ENCODE data around the gene RBMS3.
A peak's percentile ranks its signal among the peaks of the same experiment; 100 is the strongest.
"Not testable (repeated sequence)": the region's sequence is repeated elsewhere in the genome, so short reads cannot be mapped to it uniquely, and the experiment has no call there.

The RBMS3 gene

GRCh38 chr3:29503958-29504357, 223.1 kb downstream of the RBMS3 start:
- no peak for DNase-seq (ENCODE audit: low spot score in 2 of 2)
- H3K4me3 Mint-ChIP-seq = no peak overlapping the region
- no peak for ATAC-seq
- H3K9me3 Mint-ChIP-seq = no peaks in the 10 kb centered on the region
- no peaks in the 10 kb centered on the region for H3K4me1 Mint-ChIP-seq
- no peak overlapping the region for H3K27ac Mint-ChIP-seq
- no peaks in the 10 kb centered on the region for H3K36me3 Mint-ChIP-seq

GRCh38 chr3:29506502-29506901, 225.6 kb downstream of the RBMS3 start:
- Mint-ChIP-seq H3K36me3 (no peaks in the 10 kb centered on the region), H3K9me3 (peaks cover 3% of the 10 kb centered on the region), H3K4me1 (no peaks in the 10 kb centered on the region), H3K4me3 (no peak overlapping the region), H3K27ac (no peak overlapping the region)
- DNase-seq (ENCODE audit: low spot score in 2 of 2) = no peak
- ATAC-seq = no peak

- H3K36me3 Mint-ChIP-seq = no peaks in the 10 kb centered on the region
- no peak overlapping the region for H3K4me3 Mint-ChIP-seq
- H3K4me1 Mint-ChIP-seq = no peaks in the 10 kb centered on the region
- ATAC-seq (no peak), DNase-seq (ENCODE audit: low spot score in 2 of 2) (no peak)
- H3K9me3 Mint-ChIP-seq = peaks cover 11% of the 10 kb centered on the region
- H3K27ac Mint-ChIP-seq = no peak overlapping the region
Observed at GRCh38 chr3:29511701-29512100, 230.8 kb downstream of the RBMS3 start.

GRCh38 chr3:29512641-29513040, 231.8 kb downstream of the RBMS3 start:
- Mint-ChIP-seq H3K9me3 (peaks cover 11% of the 10 kb centered on the region), H3K4me3 (no peak overlapping the region), H3K4me1 (no peaks in the 10 kb centered on the region), H3K27ac (no peak overlapping the region), H3K36me3 (no peaks in the 10 kb centered on the region)
- DNase-seq (ENCODE audit: low spot score in 2 of 2) (no peak), ATAC-seq (no peak)

- H3K4me1 Mint-ChIP-seq = no peaks in the 10 kb centered on the region
- no peak for DNase-seq (ENCODE audit: low spot score in 2 of 2)
- no peaks in the 10 kb centered on the region for H3K36me3 Mint-ChIP-seq
- H3K27ac Mint-ChIP-seq = no peak overlapping the region
- H3K4me3 Mint-ChIP-seq = no peak overlapping the region
- no peak for ATAC-seq
- peaks cover 11% of the 10 kb centered on the region for H3K9me3 Mint-ChIP-seq
Observed at GRCh38 chr3:29513236-29513635, 232.4 kb downstream of the RBMS3 start.

GRCh38 chr3:29514170-29514569, 233.3 kb downstream of the RBMS3 start:
- no peak for ATAC-seq
- H3K4me3 Mint-ChIP-seq = no peak overlapping the region

GRCh38 chr3:29514912-29515311, 234.0 kb downstream of the RBMS3 start:
- ATAC-seq = no peak
- peaks cover 11% of the 10 kb centered on the region for H3K9me3 Mint-ChIP-seq
- no peaks in the 10 kb centered on the region for H3K4me1 Mint-ChIP-seq
- H3K4me3 Mint-ChIP-seq = no peak overlapping the region
- DNase-seq (ENCODE audit: low spot score in 2 of 2) = no peak
- H3K27ac Mint-ChIP-seq = no peak overlapping the region
- H3K36me3 Mint-ChIP-seq = no peaks in the 10 kb centered on the region

More at GRCh38 chr3:29514170-29514569, 233.3 kb downstream of the RBMS3 start:
- H3K36me3 Mint-ChIP-seq = no peaks in the 10 kb centered on the region
- no peak for DNase-seq (ENCODE audit: low spot score in 2 of 2)
- no peaks in the 10 kb centered on the region for H3K4me1 Mint-ChIP-seq
- no peak overlapping the region for H3K27ac Mint-ChIP-seq
- H3K9me3 Mint-ChIP-seq = peaks cover 14% of the 10 kb centered on the region

- H3K4me1 Mint-ChIP-seq = no peaks in the 10 kb centered on the region
- ATAC-seq (peak; percentile 58), DNase-seq (ENCODE audit: low spot score in 2 of 2) (no peak)
- no peaks in the 10 kb centered on the region for H3K36me3 Mint-ChIP-seq
- no peak overlapping the region for H3K4me3 Mint-ChIP-seq
- H3K9me3 Mint-ChIP-seq = peaks cover 11% of the 10 kb centered on the region
- H3K27ac Mint-ChIP-seq = no peak overlapping the region
Observed at GRCh38 chr3:29515451-29515850, 234.6 kb downstream of the RBMS3 start.

GRCh38 chr3:29516164-29516563, 235.3 kb downstream of the RBMS3 start:
- H3K36me3 Mint-ChIP-seq = no peaks in the 10 kb centered on the region
- DNase-seq (ENCODE audit: low spot score in 2 of 2) = no peak
- H3K27ac Mint-ChIP-seq = no peak overlapping the region
- H3K9me3 Mint-ChIP-seq = peaks cover 11% of the 10 kb centered on the region
- no peak overlapping the region for H3K4me3 Mint-ChIP-seq
- no peak for ATAC-seq
- H3K4me1 Mint-ChIP-seq = no peaks in the 10 kb centered on the region

GRCh38 chr3:29520764-29521163, 239.9 kb downstream of the RBMS3 start:
- DNase-seq (ENCODE audit: low spot score in 2 of 2) (no peak), ATAC-seq (no peak)
- Mint-ChIP-seq H3K27ac (no peak overlapping the region), H3K9me3 (peaks cover 8% of the 10 kb centered on the region), H3K4me1 (no peaks in the 10 kb centered on the region), H3K4me3 (no peak overlapping the region), H3K36me3 (no peaks in the 10 kb centered on the region)

GRCh38 chr3:29521293-29521692, 240.4 kb downstream of the RBMS3 start:
- Mint-ChIP-seq H3K4me3 (no peak overlapping the region), H3K36me3 (no peaks in the 10 kb centered on the region), H3K4me1 (no peaks in the 10 kb centered on the region), H3K9me3 (peaks cover 3% of the 10 kb centered on the region), H3K27ac (no peak overlapping the region)
- no peak for ATAC-seq
- DNase-seq (ENCODE audit: low spot score in 2 of 2) = no peak

- no peaks in the 10 kb centered on the region for H3K4me1 Mint-ChIP-seq
- no peak overlapping the region for H3K4me3 Mint-ChIP-seq
- H3K27ac Mint-ChIP-seq = no peak overlapping the region
- H3K36me3 Mint-ChIP-seq = no peaks in the 10 kb centered on the region
- peaks cover 7% of the 10 kb centered on the region for H3K9me3 Mint-ChIP-seq
- DNase-seq (ENCODE audit: low spot score in 2 of 2) = no peak
- ATAC-seq = no peak
Observed at GRCh38 chr3:29521751-29522150, 240.9 kb downstream of the RBMS3 start.

GRCh38 chr3:29524433-29524832, 243.6 kb downstream of the RBMS3 start:
- H3K4me3 Mint-ChIP-seq; H3K4me1 Mint-ChIP-seq; H3K9me3 Mint-ChIP-seq; DNase-seq (ENCODE audit: low spot score in 2 of 2); H3K27ac Mint-ChIP-seq; ATAC-seq; H3K36me3 Mint-ChIP-seq: not testable (repeated sequence)

- Mint-ChIP-seq H3K4me3 (no peak overlapping the region), H3K36me3 (no peaks in the 10 kb centered on the region), H3K4me1 (no peaks in the 10 kb centered on the region), H3K27ac (no peak overlapping the region), H3K9me3 (peaks cover 7% of the 10 kb centered on the region)
- DNase-seq (ENCODE audit: low spot score in 2 of 2) (no peak), ATAC-seq (no peak)
Observed at GRCh38 chr3:29525254-29525881, 244.5 kb downstream of the RBMS3 start.

- peaks cover 7% of the 10 kb centered on the region for H3K9me3 Mint-ChIP-seq
- H3K4me3 Mint-ChIP-seq = no peak overlapping the region
- ATAC-seq (no peak), DNase-seq (ENCODE audit: low spot score in 2 of 2) (no peak)
- H3K4me1 Mint-ChIP-seq = no peaks in the 10 kb centered on the region
- H3K36me3 Mint-ChIP-seq = no peaks in the 10 kb centered on the region
- H3K27ac Mint-ChIP-seq = no peak overlapping the region
Observed at GRCh38 chr3:29527246-29527645, 246.4 kb downstream of the RBMS3 start.

GRCh38 chr3:29531644-29532043, 250.8 kb downstream of the RBMS3 start:
- peaks cover 7% of the 10 kb centered on the region for H3K9me3 Mint-ChIP-seq
- no peaks in the 10 kb centered on the region for H3K4me1 Mint-ChIP-seq
- H3K27ac Mint-ChIP-seq = no peak overlapping the region
- H3K4me3 Mint-ChIP-seq = no peak overlapping the region
- no peaks in the 10 kb centered on the region for H3K36me3 Mint-ChIP-seq
- DNase-seq (ENCODE audit: low spot score in 2 of 2) (no peak), ATAC-seq (no peak)

- DNase-seq (ENCODE audit: low spot score in 2 of 2) (no peak), ATAC-seq (no peak)
- Mint-ChIP-seq H3K9me3 (peaks cover 5% of the 10 kb centered on the region), H3K36me3 (no peaks in the 10 kb centered on the region), H3K27ac (no peak overlapping the region), H3K4me3 (no peak overlapping the region), H3K4me1 (no peaks in the 10 kb centered on the region)
Observed at GRCh38 chr3:29532473-29532872, 251.6 kb downstream of the RBMS3 start.
